SU-DHL-6 (cell line): ENCODE results near the gene MCF2L2.

ENCODE experiments used
- CTCF ChIP-seq: fragments of 200-600 bp; sonication (generic); IDR thresholded peaks from one replicate; pipeline ENCODE4 v1.5.1; 2017; ENCODE audit warnings: antibody characterized with exemption, mild to moderate bottlenecking, low read length, moderate library complexity; ENCODE audit not compliant: insufficient read depth, poor library complexity, severe bottlenecking
- EZH2phosphoT487 ChIP-seq: fragments of 200-600 bp; sonication (generic), shearing (Covaris generic); conservative IDR thresholded peaks from 2 replicates; pipeline ENCODE4 v1.6.1; 2018; ENCODE audit warnings: mild to moderate bottlenecking, antibody characterized with exemption, low read length, moderate library complexity, mixed read lengths

GRCh38 chr3:183131735-183132134, 296.7 kb downstream of the MCF2L2 start:
- TF ChIP-seq CTCF = no peak
- TF ChIP-seq EZH2phosphoT487 = no peak
